B cell (primary cell): ENCODE data around the gene MYH13. TPM values are rescaled to one million over a fixed set of nuclear protein-coding genes. Genes with fewer than 3 reads are reported as not detected.

ENCODE experiments used
- polyA plus RNA-seq: library from polyadenylated mRNA; depleted of rRNA; stranded (reverse); fragments of >200 nt; gene quantifications from 2 replicates; pipeline ENCODE4 v1.2.3, GENCODE V29; 2012
- total RNA-seq, 2 donors: library from RNA; stranded (reverse); fragments of 120-200 nt in 1 of 2; gene quantifications; 1 replicate in 1 of 2; 2 replicates in 1 of 2; pipeline versions ENCODE4 v1.2.3 to v1.2.4, GENCODE V29; 2013 to 2022

MYH13 gene
- total and polyA plus RNA-seq, 2 donors (not counting 1 experiment from before 2014, with no cell fraction given), result not detected

Other genes with a start within 250 kb of the MYH13 start
- 13.6 and 15.6 TPM in 2 replicates for gene GAS7, start 174.4 kb downstream of the MYH13 start, total RNA-seq
- gene GAS7, start 174.4 kb downstream of the MYH13 start, polyA plus RNA-seq, result 2.1 and 3.4 TPM in 2 replicates
- not detected in 2 replicates for gene MYH8, start 48.9 kb upstream of the MYH13 start, total RNA-seq
- not detected in 2 replicates for gene MYH8, start 48.9 kb upstream of the MYH13 start, polyA plus RNA-seq
- not detected in 2 replicates for gene MYH4, start 96.6 kb upstream of the MYH13 start, total RNA-seq
- gene MYH4, start 96.6 kb upstream of the MYH13 start, polyA plus RNA-seq, result not detected in 2 replicates
- gene MYH1, start 145.5 kb upstream of the MYH13 start, total RNA-seq, result not detected in 2 replicates
- gene MYH1, start 145.5 kb upstream of the MYH13 start, polyA plus RNA-seq, result not detected in 2 replicates
- gene MYH2, start 176.7 kb upstream of the MYH13 start, total RNA-seq, result not detected in 2 replicates
- gene MYH2, start 176.7 kb upstream of the MYH13 start, polyA plus RNA-seq, result not detected in 2 replicates